ENCODE measurements around the gene ZNF484. TPM values are rescaled to one million over a fixed set of nuclear protein-coding genes. Genes with fewer than 3 reads are reported as not detected.
"Not testable (repeated sequence)": the region's sequence is repeated elsewhere in the genome, so short reads cannot be mapped to it uniquely, and the experiment has no call there.

ZNF484 gene
- total RNA-seq, 2 donors from 2014 or later, result 13.9 to 24.5 TPM

DNA sequence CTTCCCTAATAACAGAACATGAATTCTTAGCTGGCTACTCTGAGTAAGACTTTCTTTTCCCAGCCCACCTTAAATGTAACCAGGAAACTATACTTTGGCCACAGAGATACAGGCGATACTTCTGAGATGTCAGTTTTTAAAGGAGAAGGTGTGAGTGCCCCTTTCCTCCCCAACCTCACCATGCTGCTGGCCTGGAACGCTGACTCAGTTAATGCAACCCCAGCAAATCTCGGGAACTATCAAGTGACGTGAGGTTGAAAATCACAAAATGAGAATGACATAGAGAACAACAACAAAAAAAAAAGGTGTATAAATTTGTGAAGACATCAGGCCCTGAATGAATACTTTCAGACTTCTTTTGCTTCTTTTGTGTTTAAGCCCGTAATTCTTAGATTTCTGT, 13.7 kb downstream of the ZNF484 start:
- Histone ChIP-seq H3K27me3 (replicated peaks; ENCODE audit: insufficient read depth) (no peaks in the 10 kb centered on the region), H3K36me3 (no peaks in the 10 kb centered on the region), H3K4me3 (no peak overlapping the region), H3K9me3 (no peaks in the 10 kb centered on the region), H3K4me1 (ENCODE audit: control insufficient read depth in 1 of 2, low read depth in 2 of 2) (peaks cover 3 to 16% of the 10 kb centered on the region in 2 donors), H3K27ac (no peak overlapping the region)
- no peak for DNase-seq (ENCODE audit: low spot score)
- ATAC-seq (ENCODE audit: insufficient number of reproducible peaks, low FRiP score, low read depth), result no peak
- TF ChIP-seq CTCF (IDR thresholded peaks at IDR 0.05), result no peak

DNA sequence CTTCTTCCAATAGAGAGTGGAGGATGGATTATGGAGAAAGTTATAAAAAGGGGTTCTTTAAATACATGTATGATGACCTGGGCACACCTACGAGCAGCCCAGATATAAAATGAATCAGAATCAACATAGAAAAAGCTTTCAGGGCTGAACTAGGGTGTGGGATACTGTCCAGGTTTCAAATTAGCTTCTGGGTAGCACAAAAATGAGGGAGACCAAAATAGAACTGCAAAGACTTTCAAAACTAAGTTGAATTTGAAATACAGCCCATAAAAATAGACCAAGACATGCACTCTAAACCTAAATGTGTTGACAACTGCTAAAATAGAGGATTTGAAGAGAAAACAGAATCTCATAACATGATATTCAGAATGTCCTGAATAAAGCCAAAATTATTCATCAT, 17.0 kb downstream of the ZNF484 start:
- H3K9me3 ChIP-seq, result no peaks in the 10 kb centered on the region
- ATAC-seq (ENCODE audit: insufficient number of reproducible peaks, low FRiP score, low read depth) (no peak), DNase-seq (ENCODE audit: low spot score) (no peak)
- H3K4me3 ChIP-seq, result no peak overlapping the region
- H3K4me1 ChIP-seq (ENCODE audit: control insufficient read depth in 1 of 2, low read depth in 2 of 2), result peaks cover 3 to 16% of the 10 kb centered on the region in 2 donors
- H3K27ac ChIP-seq, result no peak overlapping the region
- peaks cover 2% of the 10 kb centered on the region for H3K36me3 ChIP-seq
- no peaks in the 10 kb centered on the region for H3K27me3 ChIP-seq (replicated peaks; ENCODE audit: insufficient read depth)
- no peak for TF ChIP-seq CTCF (IDR thresholded peaks at IDR 0.05)

DNA sequence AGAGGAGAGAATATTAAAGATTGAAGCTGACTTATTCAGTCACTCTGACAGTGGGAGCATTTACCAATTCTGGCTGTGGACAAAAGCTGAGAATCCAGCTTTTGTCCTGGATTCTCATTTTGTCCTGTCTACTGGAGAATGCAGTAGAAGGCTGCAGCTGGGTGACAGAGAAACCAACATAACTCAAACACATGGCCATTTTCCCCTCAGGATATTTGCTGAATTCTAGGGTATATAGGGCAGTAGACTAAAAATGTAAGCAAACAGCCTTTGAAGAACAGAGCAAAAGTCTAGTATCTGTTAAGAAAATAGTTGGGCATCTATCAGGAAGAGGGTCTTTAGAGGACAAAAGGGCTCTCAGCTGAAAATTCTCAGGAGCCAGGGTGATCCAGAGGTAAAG, 20.6 kb downstream of the ZNF484 start:
- no peaks in the 10 kb centered on the region for H3K27me3 ChIP-seq (replicated peaks; ENCODE audit: insufficient read depth)
- H3K36me3 ChIP-seq, result peaks cover 31% of the 10 kb centered on the region
- no peak for TF ChIP-seq CTCF (IDR thresholded peaks at IDR 0.05)
- ATAC-seq (ENCODE audit: insufficient number of reproducible peaks, low FRiP score, low read depth) (no peak), DNase-seq (ENCODE audit: low spot score) (no peak)
- H3K4me1 ChIP-seq (ENCODE audit: control insufficient read depth in 1 of 2, low read depth in 2 of 2), result peaks cover 3 to 16% of the 10 kb centered on the region in 2 donors
- H3K9me3 ChIP-seq, result no peaks in the 10 kb centered on the region
- no peak overlapping the region for H3K27ac ChIP-seq
- H3K4me3 ChIP-seq, result no peak overlapping the region

DNA sequence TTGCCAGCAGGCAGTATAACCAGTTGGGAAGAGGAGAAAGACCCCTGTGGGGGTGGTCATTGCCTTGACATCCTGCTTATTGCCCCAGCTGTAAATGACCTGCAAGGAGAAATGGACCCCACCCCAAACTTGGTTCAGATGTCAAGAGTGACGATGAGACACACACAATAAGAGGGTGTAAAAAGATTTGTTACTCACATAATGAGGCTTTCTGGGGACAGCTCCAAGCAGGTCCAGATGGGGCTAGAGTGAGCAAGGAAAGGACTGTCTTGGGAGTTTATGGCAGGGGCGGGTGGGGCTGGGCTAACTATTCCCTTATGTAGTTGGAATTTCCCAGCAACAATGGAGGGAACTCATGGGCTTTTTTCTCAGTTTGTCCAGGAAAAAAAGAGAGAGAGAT, 24.1 kb downstream of the ZNF484 start:
- DNase-seq (ENCODE audit: low spot score) (no peak), ATAC-seq (ENCODE audit: insufficient number of reproducible peaks, low FRiP score, low read depth) (no peak)
- peaks cover 7% of the 10 kb centered on the region for H3K9me3 ChIP-seq
- no peaks in the 10 kb centered on the region for H3K4me1 ChIP-seq (ENCODE audit: control insufficient read depth in 1 of 2, low read depth in 2 of 2)
- H3K27ac ChIP-seq, result no peak overlapping the region
- no peak overlapping the region for H3K4me3 ChIP-seq
- peaks cover 56% of the 10 kb centered on the region for H3K36me3 ChIP-seq
- TF ChIP-seq CTCF (IDR thresholded peaks at IDR 0.05), result no peak
- H3K27me3 ChIP-seq (replicated peaks; ENCODE audit: insufficient read depth), result no peaks in the 10 kb centered on the region

GRCh38 chr9:92850898-92851297, 26.9 kb downstream of the ZNF484 start:
- Histone ChIP-seq H3K36me3 (peaks cover 80% of the 10 kb centered on the region), H3K27ac (no peak overlapping the region), H3K27me3 (replicated peaks; ENCODE audit: insufficient read depth) (no peaks in the 10 kb centered on the region), H3K9me3 (peaks cover 35% of the 10 kb centered on the region), H3K4me1 (ENCODE audit: control insufficient read depth in 1 of 2, low read depth in 2 of 2) (no peaks in the 10 kb centered on the region), H3K4me3 (no peak overlapping the region)
- ATAC-seq (ENCODE audit: insufficient number of reproducible peaks, low FRiP score, low read depth) (no peak), DNase-seq (ENCODE audit: low spot score) (no peak)
- TF ChIP-seq CTCF (IDR thresholded peaks at IDR 0.05), result no peak

- not testable (repeated sequence) for DNase-seq (ENCODE audit: low spot score); H3K27me3 ChIP-seq (replicated peaks; ENCODE audit: insufficient read depth); H3K4me1 ChIP-seq (ENCODE audit: control insufficient read depth in 1 of 2, low read depth in 2 of 2); ATAC-seq (ENCODE audit: insufficient number of reproducible peaks, low FRiP score, low read depth); H3K27ac ChIP-seq; H3K4me3 ChIP-seq
- Histone ChIP-seq H3K36me3 (peaks cover 63% of the 10 kb centered on the region), H3K9me3 (peaks cover 54% of the 10 kb centered on the region)
Observed at GRCh38 chr9:92848740-92849139, 29.1 kb downstream of the ZNF484 start.
